Mesendoderm (in vitro differentiated cells): Measurements from ENCODE around the gene PIK3R4. TPM values are rescaled to one million over a fixed set of nuclear protein-coding genes. Genes with fewer than 3 reads are reported as not detected.

Source experiments
- DNase-seq: peaks from one replicate; pipeline ENCODE4 v3.0.0; 2013
- H2AK5ac ChIP-seq: 2 replicates; pipeline ENCODE4 v1.6.1; 2013; ENCODE audit warnings: low read length, inconsistent platforms
- H2BK120ac ChIP-seq: 2 replicates; pipeline ENCODE4 v1.6.1; 2013; ENCODE audit warnings: low read depth, mild to moderate bottlenecking, low read length, moderate library complexity, mixed read lengths
- H2BK15ac ChIP-seq: replicated peaks from 2 replicates; pipeline ENCODE4 v1.6.1; 2013; ENCODE audit warnings: low read depth, mild to moderate bottlenecking, moderate library complexity
- H2BK5ac ChIP-seq: 2 replicates; pipeline ENCODE4 v1.6.1; 2013; ENCODE audit warnings: low read length, inconsistent platforms
- H3K18ac ChIP-seq: 2 replicates; pipeline ENCODE4 v1.6.1; 2013; ENCODE audit warnings: mild to moderate bottlenecking, low read length, mixed read lengths
- H3K23ac ChIP-seq: one replicate; pipeline ENCODE4 v1.6.1; 2013; ENCODE audit warnings: low read length
- H3K27ac ChIP-seq: 2 replicates; pipeline ENCODE4 v1.5.1; 2013; ENCODE audit warnings: low read depth, mild to moderate bottlenecking, inconsistent platforms, low read length, moderate library complexity
- H3K27me3 ChIP-seq: 2 replicates; pipeline ENCODE4 v1.6.1; 2013; ENCODE audit warnings: low read length, control low read depth, mild to moderate bottlenecking, inconsistent platforms; ENCODE audit not compliant: insufficient read depth, poor library complexity
- H3K36me3 ChIP-seq: 2 replicates; pipeline ENCODE4 v1.6.1; 2013; ENCODE audit warnings: low read length, inconsistent platforms; ENCODE audit not compliant: control insufficient read depth, insufficient read depth
- H3K4ac ChIP-seq: one replicate; pipeline ENCODE4 v1.6.1; 2013; ENCODE audit warnings: low read depth, mild to moderate bottlenecking, low read length, moderate library complexity
- H3K4me1 ChIP-seq: 2 replicates; pipeline ENCODE4 v1.6.1; 2013; ENCODE audit warnings: low read depth, low read length, inconsistent platforms; ENCODE audit not compliant: control insufficient read depth
- H3K4me2 ChIP-seq: 2 replicates; pipeline ENCODE4 v1.6.1; 2013; ENCODE audit warnings: low read length
- H3K4me3 ChIP-seq: 2 replicates; pipeline ENCODE4 v1.5.1; 2013; ENCODE audit warnings: mild to moderate bottlenecking, low read length
- H3K56ac ChIP-seq: one replicate; pipeline ENCODE4 v1.6.1; 2013; ENCODE audit warnings: low read length
- H3K79me1 ChIP-seq: 2 replicates; pipeline ENCODE4 v1.6.1; 2013; ENCODE audit warnings: low read length, inconsistent platforms
- H3K79me2 ChIP-seq: 2 replicates; pipeline ENCODE4 v1.6.1; 2013; ENCODE audit warnings: mild to moderate bottlenecking, low read length; ENCODE audit not compliant: control insufficient read depth, insufficient read depth
- H3K9ac ChIP-seq: 2 replicates; pipeline ENCODE4 v1.6.1; 2013; ENCODE audit warnings: low read length, inconsistent platforms
- H4K5ac ChIP-seq: one replicate; pipeline ENCODE4 v1.6.1; 2013; ENCODE audit warnings: low read length
- H4K8ac ChIP-seq: one replicate; pipeline ENCODE4 v1.6.1; 2013; ENCODE audit warnings: low read depth, mild to moderate bottlenecking, control low read depth, low read length, moderate library complexity
- WGBS: extraction: QIAGEN DNeasy Blood & Tissue Kit; methylation state at CpG from one replicate; pipeline ENCODE4 v1.1.7; 2013; ENCODE audit warnings: low lambda C conversion rate, missing lambda C conversion rate; ENCODE audit not compliant: insufficient coverage; ENCODE audit errors: extremely low coverage; 5-methylcytosine and 5-hydroxymethylcytosine counted together
- polyA plus RNA-seq, 2 experiments: library from polyadenylated mRNA; stranded (reverse); fragments of 200-250 nt; gene quantifications; one replicate each; pipeline ENCODE4 v1.2.3, GENCODE V29; 2013

PIK3R4 gene
- polyA plus RNA-seq (2013, experiment 1 of 2) = 13.9 TPM
- polyA plus RNA-seq (2013, experiment 2 of 2) = 12.0 TPM

DNA sequence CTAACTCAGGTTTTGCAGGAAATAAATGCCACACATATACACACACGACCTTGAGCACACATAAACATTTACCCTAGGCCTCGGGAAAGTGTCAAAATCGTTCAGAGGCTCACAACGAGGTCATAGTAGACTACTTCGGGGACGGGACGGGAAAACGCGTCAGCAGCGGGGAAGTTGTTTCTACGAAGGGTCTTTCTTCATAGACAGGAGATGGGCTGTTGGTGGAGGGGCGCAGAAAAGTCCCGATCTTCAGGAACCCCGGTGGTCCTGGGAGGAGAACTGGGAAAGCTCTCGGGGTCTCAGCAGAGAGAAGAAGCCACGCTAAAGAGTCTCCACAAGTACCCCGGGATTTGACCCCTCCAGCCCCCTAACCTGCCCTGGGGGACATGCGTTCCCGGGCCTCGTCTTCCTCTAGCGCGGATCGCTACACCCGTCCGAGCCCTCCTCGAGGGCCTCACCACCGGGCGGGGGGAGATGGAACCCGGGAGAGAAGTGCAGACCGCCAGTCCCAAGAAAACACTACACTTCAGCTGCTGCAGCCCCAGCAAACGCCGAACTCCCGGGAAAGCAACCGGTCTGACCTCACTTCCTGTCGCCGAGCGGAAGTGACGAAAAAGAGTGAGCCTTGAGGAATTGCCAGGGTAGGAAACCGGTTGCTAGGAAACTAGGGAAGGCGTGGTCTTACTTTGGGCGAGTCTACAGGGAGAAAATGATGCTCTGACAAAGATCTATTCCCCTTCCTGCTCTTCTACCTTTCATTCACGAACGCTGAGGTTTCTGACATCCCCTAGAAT is at the start of gene PIK3R4:
Gene PIK3R4, minus strand, starts transcription at position 584 of the 794 bp plus-strand sequence. CDS start 1,611 bp downstream, outside the sequence.
- Histone ChIP-seq H3K27me3 (no peaks in the 10 kb centered on the region), H4K8ac (no peak within 1 kb of the TSS), H3K27ac (no peak within 1 kb of the TSS), H3K36me3 (no peaks in the 10 kb centered on the region), H3K4me3 (peak within 1 kb of the TSS; percentile 96), H3K4ac (no peak within 1 kb of the TSS), H2BK15ac (no peak within 1 kb of the TSS), H3K4me1 (no peaks in the 10 kb centered on the region), H3K79me1 (peaks cover 10% of the 10 kb centered on the region), H3K4me2 (peak within 1 kb of the TSS; percentile 99), H4K5ac (no peak within 1 kb of the TSS), H3K56ac (peak within 1 kb of the TSS; percentile 93), H3K23ac (no peak within 1 kb of the TSS), H3K18ac (peak within 1 kb of the TSS; percentile 90), H3K79me2 (peaks cover 37% of the 10 kb centered on the region), H2BK120ac (no peak within 1 kb of the TSS), H3K9ac (peak within 1 kb of the TSS; percentile 91), H2AK5ac (no peak within 1 kb of the TSS), H2BK5ac (no peak within 1 kb of the TSS)
- WGBS = no CpG with 5 or more reads among the region's 43 CpGs
- DNase-seq = peak; percentile 100

- Histone ChIP-seq H4K8ac (no peak overlapping the region), H3K4ac (no peak overlapping the region), H3K56ac (no peak overlapping the region), H3K36me3 (no peaks in the 10 kb centered on the region), H3K4me3 (no peak overlapping the region), H3K4me1 (no peaks in the 10 kb centered on the region), H3K79me2 (no peaks in the 10 kb centered on the region), H2BK5ac (no peak overlapping the region), H3K4me2 (no peak overlapping the region), H2BK120ac (no peak overlapping the region), H2BK15ac (no peak overlapping the region), H3K27me3 (no peaks in the 10 kb centered on the region), H3K23ac (no peak overlapping the region), H2AK5ac (no peak overlapping the region), H3K79me1 (no peaks in the 10 kb centered on the region), H4K5ac (no peak overlapping the region), H3K27ac (no peak overlapping the region), H3K18ac (no peak overlapping the region), H3K9ac (no peak overlapping the region)
- no peak for DNase-seq
- 100% methylated on average over 1 of the region's 1 CpG for WGBS
Observed at GRCh38 chr3:130795396-130795795, 48.8 kb upstream of the PIK3R4 start.

DNA sequence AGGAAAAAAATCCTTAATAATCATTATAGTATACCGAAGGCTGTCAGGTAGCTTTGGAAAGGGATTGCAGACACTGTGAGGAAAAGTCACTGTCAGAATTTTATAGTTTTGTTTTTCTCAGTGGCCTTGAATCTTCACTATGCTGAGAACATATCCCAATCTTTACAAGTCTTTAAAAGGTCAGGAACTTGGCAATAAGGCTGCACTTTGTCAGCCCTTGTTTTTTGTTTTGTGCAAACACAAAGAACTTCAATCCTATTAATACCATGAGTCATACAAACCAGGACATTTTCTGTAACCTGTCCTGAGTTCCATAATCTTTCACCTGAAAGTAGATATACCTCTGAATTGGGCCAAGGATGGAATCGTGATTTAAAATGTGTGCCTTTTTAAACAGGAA is 45.6 kb upstream of the PIK3R4 start:
- WGBS = no CpG with 5 or more reads among the region's 2 CpGs
- H3K27me3 ChIP-seq = no peaks in the 10 kb centered on the region

DNA sequence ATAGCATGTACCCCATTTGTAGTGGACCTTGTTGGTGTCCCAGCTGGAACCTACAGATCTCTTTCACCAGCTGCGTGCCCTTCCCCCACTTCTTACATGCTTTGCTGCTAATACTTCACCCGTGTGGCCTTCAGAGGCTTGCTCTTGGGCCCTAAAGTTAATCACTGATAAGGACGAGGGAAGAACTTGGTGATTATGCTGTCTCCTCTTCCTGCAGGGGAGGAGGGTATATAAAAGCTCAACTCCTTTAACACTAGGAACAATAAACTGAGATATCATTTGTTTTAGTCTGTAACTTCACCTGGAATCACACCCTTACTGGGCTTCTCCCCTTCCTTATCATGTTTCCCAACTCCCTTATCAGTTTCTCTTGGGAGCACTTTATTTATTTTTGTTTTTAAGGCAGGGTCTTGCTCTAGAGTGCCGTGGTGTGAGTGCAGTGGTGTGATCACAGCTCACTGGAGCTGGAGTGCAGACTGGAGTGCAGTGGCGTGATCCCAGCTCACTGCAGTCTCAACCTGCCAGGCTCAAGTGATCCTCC is 43.2 kb upstream of the PIK3R4 start:
- peak overlapping the region; percentile 9 for H3K27ac ChIP-seq
- no peak overlapping the region for H3K9ac ChIP-seq
- no peak overlapping the region for H2AK5ac ChIP-seq
- peak overlapping the region; percentile 34 for H3K56ac ChIP-seq
- H3K4ac ChIP-seq = no peak overlapping the region
- no peak overlapping the region for H4K8ac ChIP-seq
- DNase-seq = peak; percentile 85
- H3K27me3 ChIP-seq = no peaks in the 10 kb centered on the region
- no peak overlapping the region for H3K4me3 ChIP-seq
- peaks cover 8% of the 10 kb centered on the region for H3K4me1 ChIP-seq
- H3K79me2 ChIP-seq = no peaks in the 10 kb centered on the region
- no peak overlapping the region for H2BK120ac ChIP-seq
- no peak overlapping the region for H3K4me2 ChIP-seq
- no peak overlapping the region for H2BK15ac ChIP-seq
- no peak overlapping the region for H3K18ac ChIP-seq
- no peak overlapping the region for H4K5ac ChIP-seq
- no peaks in the 10 kb centered on the region for H3K36me3 ChIP-seq
- WGBS = no CpG with 5 or more reads among the region's 5 CpGs
- no peaks in the 10 kb centered on the region for H3K79me1 ChIP-seq
- no peak overlapping the region for H3K23ac ChIP-seq
- H2BK5ac ChIP-seq = peak overlapping the region; percentile 48

More for the DNA sequence above, 45.6 kb upstream of the PIK3R4 start:
- H2AK5ac ChIP-seq = no peak overlapping the region
- H3K4ac ChIP-seq = no peak overlapping the region
- H3K79me2 ChIP-seq = no peaks in the 10 kb centered on the region
- H2BK120ac ChIP-seq = no peak overlapping the region
- H3K79me1 ChIP-seq = no peaks in the 10 kb centered on the region
- DNase-seq = no peak
- H2BK15ac ChIP-seq = no peak overlapping the region
- H4K5ac ChIP-seq = no peak overlapping the region
- H3K9ac ChIP-seq = no peak overlapping the region
- H2BK5ac ChIP-seq = no peak overlapping the region
- no peak overlapping the region for H3K18ac ChIP-seq
- no peak overlapping the region for H3K27ac ChIP-seq
- H3K23ac ChIP-seq = no peak overlapping the region
- H3K36me3 ChIP-seq = no peaks in the 10 kb centered on the region
- no peak overlapping the region for H3K56ac ChIP-seq
- no peak overlapping the region for H3K4me2 ChIP-seq
- no peak overlapping the region for H4K8ac ChIP-seq
- peaks cover 8% of the 10 kb centered on the region for H3K4me1 ChIP-seq
- H3K4me3 ChIP-seq = no peak overlapping the region

GRCh38 chr3:130787422-130788068 is 40.9 kb upstream of the PIK3R4 start:
- Histone ChIP-seq H3K9ac (no peak overlapping the region), H3K79me2 (no peaks in the 10 kb centered on the region), H3K4me3 (no peak overlapping the region), H2BK5ac (no peak overlapping the region), H2BK15ac (no peak overlapping the region), H4K8ac (no peak overlapping the region), H3K18ac (no peak overlapping the region), H3K23ac (no peak overlapping the region), H3K56ac (no peak overlapping the region), H3K79me1 (no peaks in the 10 kb centered on the region), H2AK5ac (no peak overlapping the region), H3K4me2 (no peak overlapping the region), H3K27me3 (no peaks in the 10 kb centered on the region), H3K4ac (no peak overlapping the region), H4K5ac (peak overlapping the region; percentile 12), H2BK120ac (no peak overlapping the region), H3K36me3 (no peaks in the 10 kb centered on the region), H3K4me1 (peaks cover 8% of the 10 kb centered on the region), H3K27ac (no peak overlapping the region)
- WGBS = no CpG with 5 or more reads among the region's 6 CpGs
- DNase-seq = no peak
